ENCODE measurements around the gene RPS19. TPM values are rescaled to one million over a fixed set of nuclear protein-coding genes. Genes with fewer than 3 reads are reported as not detected.

RPS19 gene
- total RNA-seq, 2 donors from 2014 or later, result 2,321 to 2,418 TPM

GRCh38 chr19:41890936-41891335, 30.9 kb downstream of the RPS19 start:
- no peaks in the 10 kb centered on the region for H3K27me3 Mint-ChIP-seq (ENCODE audit: insufficient read depth)
- H3K9me3 ChIP-seq (ENCODE audit: control insufficient read depth, low read length), result no peaks in the 10 kb centered on the region
- H3K4me1 ChIP-seq (ENCODE audit: control insufficient read depth, insufficient read depth, low read length), result no peaks in the 10 kb centered on the region
- DNase-seq, result no peak
- peaks cover 30% of the 10 kb centered on the region for H3K36me3 ChIP-seq (ENCODE audit: control insufficient read depth, insufficient read depth, low read length)
- H3K27ac ChIP-seq (ENCODE audit: low read depth, low read length), result no peak overlapping the region
- H3K9me3 Mint-ChIP-seq, result no peaks in the 10 kb centered on the region
- H3K9ac ChIP-seq (ENCODE audit: extremely low read depth, low read length, poor library complexity, severe bottlenecking), result no peak overlapping the region
- no peak overlapping the region for H3K4me3 Mint-ChIP-seq
- no peaks in the 10 kb centered on the region for H3K27me3 ChIP-seq (ENCODE audit: control insufficient read depth, insufficient read depth, low read length, poor library complexity, severe bottlenecking)
- WGBS, 2 experiments (ENCODE audit: insufficient coverage in 1 of 2, insufficient read length in 1 of 2), result 92 to 96% methylated on average over 3 to 4 of the region's 4 CpGs
- peaks cover 30% of the 10 kb centered on the region for H3K36me3 Mint-ChIP-seq (ENCODE audit: low read depth)
- H3K4me1 Mint-ChIP-seq, result peaks cover 20% of the 10 kb centered on the region
- no peak overlapping the region for H3K4me3 ChIP-seq (ENCODE audit: low read length)
- TF ChIP-seq CTCF (conservative IDR thresholded peaks at IDR 0.05), result no peak
- no peak overlapping the region for H3K27ac Mint-ChIP-seq

- no peak overlapping the region for H3K4me3 Mint-ChIP-seq
- peaks cover 32% of the 10 kb centered on the region for H3K36me3 Mint-ChIP-seq (ENCODE audit: low read depth)
- TF ChIP-seq CTCF (conservative IDR thresholded peaks at IDR 0.05), result peak; percentile 28
- Histone ChIP-seq H3K27ac (ENCODE audit: low read depth, low read length) (no peak overlapping the region), H3K4me3 (ENCODE audit: low read length) (no peak overlapping the region), H3K36me3 (ENCODE audit: control insufficient read depth, insufficient read depth, low read length) (peaks cover 33% of the 10 kb centered on the region), H3K27me3 (ENCODE audit: control insufficient read depth, insufficient read depth, low read length, poor library complexity, severe bottlenecking) (no peaks in the 10 kb centered on the region), H3K4me1 (ENCODE audit: control insufficient read depth, insufficient read depth, low read length) (no peaks in the 10 kb centered on the region), H3K9ac (ENCODE audit: extremely low read depth, low read length, poor library complexity, severe bottlenecking) (no peak overlapping the region), H3K9me3 (ENCODE audit: control insufficient read depth, low read length) (no peaks in the 10 kb centered on the region)
- no peaks in the 10 kb centered on the region for H3K9me3 Mint-ChIP-seq
- H3K27me3 Mint-ChIP-seq (ENCODE audit: insufficient read depth), result no peaks in the 10 kb centered on the region
- WGBS, 2 experiments (ENCODE audit: insufficient coverage in 1 of 2, insufficient read length in 1 of 2), result 95 to 96% methylated on average over 16 to 34 of the region's 34 CpGs
- no peak for DNase-seq
- peaks cover 8% of the 10 kb centered on the region for H3K4me1 Mint-ChIP-seq
- H3K27ac Mint-ChIP-seq, result no peak overlapping the region
Observed at GRCh38 chr19:41892173-41892902, 32.3 kb downstream of the RPS19 start.

- no peak overlapping the region for H3K27ac Mint-ChIP-seq
Observed at GRCh38 chr19:41893899-41894298, 33.8 kb downstream of the RPS19 start.

More at GRCh38 chr19:41893899-41894298, 33.8 kb downstream of the RPS19 start:
- H3K9ac ChIP-seq (ENCODE audit: extremely low read depth, low read length, poor library complexity, severe bottlenecking), result no peak overlapping the region
- Mint-ChIP-seq H3K9me3 (no peaks in the 10 kb centered on the region), H3K4me3 (no peak overlapping the region), H3K27me3 (ENCODE audit: insufficient read depth) (no peaks in the 10 kb centered on the region), H3K36me3 (ENCODE audit: low read depth) (peaks cover 38% of the 10 kb centered on the region), H3K4me1 (no peaks in the 10 kb centered on the region)
- H3K4me1 ChIP-seq (ENCODE audit: control insufficient read depth, insufficient read depth, low read length), result no peaks in the 10 kb centered on the region
- no peak for TF ChIP-seq CTCF (conservative IDR thresholded peaks at IDR 0.05)
- peak; percentile 82 for DNase-seq
- no peak overlapping the region for H3K27ac ChIP-seq (ENCODE audit: low read depth, low read length)
- WGBS, 2 experiments (ENCODE audit: insufficient coverage in 1 of 2, insufficient read length in 1 of 2), result 70 to 91% methylated on average over 2 to 6 of the region's 6 CpGs
- H3K4me3 ChIP-seq (ENCODE audit: low read length), result no peak overlapping the region
- H3K27me3 ChIP-seq (ENCODE audit: control insufficient read depth, insufficient read depth, low read length, poor library complexity, severe bottlenecking), result no peaks in the 10 kb centered on the region
- peaks cover 37% of the 10 kb centered on the region for H3K36me3 ChIP-seq (ENCODE audit: control insufficient read depth, insufficient read depth, low read length)
- H3K9me3 ChIP-seq (ENCODE audit: control insufficient read depth, low read length), result no peaks in the 10 kb centered on the region

All from endodermal cell (in vitro differentiated cells).